ENCODE measurements around the gene IL2RG. TPM values are rescaled to one million over a fixed set of nuclear protein-coding genes. Genes with fewer than 3 reads are reported as not detected.
A peak's percentile ranks its signal among the peaks of the same experiment; 100 is the strongest.

Gene IL2RG
- total RNA-seq, 1 donor, result not detected

DNA sequence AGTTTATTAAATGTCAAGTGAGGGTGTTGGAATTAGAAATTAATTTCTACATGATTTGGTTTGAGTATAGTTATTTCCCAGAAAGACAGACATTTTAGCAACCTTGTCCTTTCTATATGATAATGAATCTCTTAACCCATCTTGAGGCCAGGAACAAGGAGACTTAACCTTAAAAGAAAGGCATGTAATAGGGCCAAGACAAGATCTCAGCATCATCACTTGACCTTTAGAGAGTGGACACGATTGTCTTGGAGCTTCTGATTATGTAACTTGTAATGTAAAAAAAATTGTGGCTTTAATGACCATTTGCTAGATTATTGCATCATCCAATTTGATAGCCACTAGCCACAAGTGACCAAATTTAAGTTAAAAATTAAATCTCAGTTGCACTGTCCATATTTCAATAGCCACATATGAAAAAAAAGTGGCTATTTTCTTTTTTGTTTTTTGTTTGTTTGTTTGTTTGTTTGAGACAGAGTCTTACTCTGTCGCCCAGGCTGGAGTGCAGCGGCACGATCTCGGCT lies 29.2 kb downstream of the IL2RG start:
- no peak for DNase-seq (ENCODE audit: low read depth)
- TF ChIP-seq, protein P1, sequence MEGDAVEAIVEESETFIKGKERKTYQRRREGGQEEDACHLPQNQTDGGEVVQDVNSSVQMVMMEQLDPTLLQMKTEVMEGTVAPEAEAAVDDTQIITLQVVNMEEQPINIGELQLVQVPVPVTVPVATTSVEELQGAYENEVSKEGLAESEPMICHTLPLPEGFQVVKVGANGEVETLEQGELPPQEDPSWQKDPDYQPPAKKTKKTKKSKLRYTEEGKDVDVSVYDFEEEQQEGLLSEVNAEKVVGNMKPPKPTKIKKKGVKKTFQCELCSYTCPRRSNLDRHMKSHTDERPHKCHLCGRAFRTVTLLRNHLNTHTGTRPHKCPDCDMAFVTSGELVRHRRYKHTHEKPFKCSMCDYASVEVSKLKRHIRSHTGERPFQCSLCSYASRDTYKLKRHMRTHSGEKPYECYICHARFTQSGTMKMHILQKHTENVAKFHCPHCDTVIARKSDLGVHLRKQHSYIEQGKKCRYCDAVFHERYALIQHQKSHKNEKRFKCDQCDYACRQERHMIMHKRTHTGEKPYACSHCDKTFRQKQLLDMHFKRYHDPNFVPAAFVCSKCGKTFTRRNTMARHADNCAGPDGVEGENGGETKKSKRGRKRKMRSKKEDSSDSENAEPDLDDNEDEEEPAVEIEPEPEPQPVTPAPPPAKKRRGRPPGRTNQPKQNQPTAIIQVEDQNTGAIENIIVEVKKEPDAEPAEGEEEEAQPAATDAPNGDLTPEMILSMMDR (IDR thresholded peaks at IDR 0.05; ENCODE audit: insufficient read depth, low read depth, low read length), result no peak
- no peak overlapping the region for H3K4me3 ChIP-seq (ENCODE audit: low read depth, low read length)

DNA sequence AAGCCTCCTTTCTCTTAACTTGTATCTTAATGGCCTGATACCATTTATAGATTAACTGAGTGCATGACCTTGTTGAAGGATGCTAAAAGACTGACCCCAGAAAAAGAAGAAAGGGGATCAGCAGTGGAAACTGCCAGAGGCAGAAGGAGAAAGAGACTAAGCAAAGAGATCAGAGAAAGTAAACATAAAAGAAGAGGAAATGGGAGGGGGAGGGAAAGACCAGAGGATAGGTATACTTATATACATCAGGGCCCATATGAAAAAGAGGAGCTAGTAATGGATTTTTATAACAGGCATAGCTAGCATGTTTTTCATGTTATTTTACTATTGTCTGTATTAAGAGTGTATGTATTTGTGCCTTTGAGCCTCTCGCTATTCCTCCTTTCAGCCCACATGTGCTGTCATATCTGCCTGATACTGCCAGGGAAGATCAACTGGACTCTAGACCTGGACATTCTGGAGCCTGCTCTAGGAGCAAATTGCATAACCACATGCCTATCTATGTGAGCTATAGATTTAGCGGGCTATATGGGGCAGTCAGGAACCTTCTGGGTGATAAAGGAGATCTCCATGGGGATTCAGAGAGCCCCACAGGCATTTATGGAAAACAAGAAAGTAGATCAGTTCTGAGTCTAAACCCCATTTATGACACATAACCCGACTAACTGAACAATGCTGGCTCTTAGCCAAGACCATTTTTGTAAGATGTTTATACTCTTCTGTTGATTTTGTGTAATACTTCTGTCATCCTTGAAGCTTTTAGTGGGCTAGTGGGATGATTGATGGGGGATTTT lies 29.9 kb downstream of the IL2RG start:
- H3K4me3 ChIP-seq (ENCODE audit: low read depth, low read length), result no peak overlapping the region
- TF ChIP-seq, protein P1 (IDR thresholded peaks at IDR 0.05; ENCODE audit: insufficient read depth, low read depth, low read length), result no peak
- DNase-seq (ENCODE audit: low read depth), result no peak

DNA sequence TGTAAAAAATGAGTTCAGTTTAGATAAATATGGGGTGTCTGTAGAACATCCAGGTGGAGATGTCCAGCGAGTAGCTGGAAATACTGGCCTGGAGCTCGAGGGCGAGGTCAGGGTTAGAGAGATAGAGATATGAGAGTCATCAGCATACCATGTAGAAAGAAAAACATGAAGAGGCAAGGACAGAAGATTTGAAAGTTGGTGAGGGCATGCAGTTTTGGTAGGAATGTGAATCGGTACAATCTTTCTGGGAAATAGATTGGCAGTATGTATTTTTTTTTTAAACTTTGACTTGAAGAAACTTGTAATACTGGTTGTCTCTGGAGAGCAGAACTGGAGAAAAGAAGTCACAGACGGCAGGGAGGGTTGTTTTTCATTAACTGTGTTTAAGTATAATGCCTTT lies 40.8 kb downstream of the IL2RG start:
- DNase-seq (ENCODE audit: low read depth), result no peak
- TF ChIP-seq, protein P1 (IDR thresholded peaks at IDR 0.05; ENCODE audit: insufficient read depth, low read depth, low read length), result no peak
- H3K4me3 ChIP-seq (ENCODE audit: low read depth, low read length), result no peak overlapping the region

DNA sequence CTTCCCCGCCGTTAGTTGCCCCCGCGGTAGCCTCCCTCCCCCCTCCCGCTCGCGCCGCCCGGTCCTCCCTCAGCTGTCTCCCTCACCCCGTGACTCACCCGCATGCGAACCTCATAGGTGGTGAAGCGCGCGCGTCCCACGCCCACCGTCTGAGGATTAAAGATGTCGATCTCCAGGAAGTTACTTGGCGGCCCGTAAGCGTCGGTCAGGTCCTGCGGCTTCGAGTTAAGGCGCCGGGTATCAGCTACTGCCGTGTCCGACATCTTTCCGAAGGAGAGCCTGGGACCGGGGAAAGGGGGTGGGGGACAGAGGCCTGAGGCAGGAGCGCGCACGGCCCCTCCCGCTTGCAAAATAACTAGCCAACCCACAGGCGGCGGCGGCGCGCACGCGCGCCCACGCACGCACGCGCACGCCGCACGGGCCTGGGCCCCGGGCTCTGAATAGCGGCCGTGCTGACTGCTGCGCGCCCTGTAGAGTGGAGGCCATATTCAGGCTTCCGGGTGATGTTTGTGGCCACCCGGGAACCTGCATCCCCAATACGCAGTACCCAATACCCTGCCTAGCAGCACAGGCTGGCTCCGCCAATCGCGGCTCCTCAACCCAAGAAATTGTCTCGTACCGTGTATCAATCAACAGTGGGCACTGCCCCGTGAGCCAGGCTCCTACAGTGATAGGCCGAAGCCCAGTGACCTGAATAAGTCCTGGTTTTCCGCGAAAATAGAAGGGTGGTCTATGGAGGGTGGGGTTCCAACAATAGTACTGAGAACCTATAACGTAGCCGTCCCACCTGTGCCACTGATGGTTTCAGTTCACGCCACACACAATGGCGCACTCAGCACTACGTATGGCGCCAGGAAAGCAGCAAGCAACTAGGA lies 43.1 kb downstream of the IL2RG start, which contains the start of gene SNX12:
Gene SNX12, minus strand, starts transcription at position 291 of the 875 bp plus-strand sequence. Its CDS starts 28 bp downstream, at position 263.
- TF ChIP-seq, protein P1 (IDR thresholded peaks at IDR 0.05; ENCODE audit: insufficient read depth, low read depth, low read length), result no peak
- peak; percentile 93 for DNase-seq (ENCODE audit: low read depth)
- H3K4me3 ChIP-seq (ENCODE audit: low read depth, low read length), result peak within 1 kb of the TSS; percentile 77

DNA sequence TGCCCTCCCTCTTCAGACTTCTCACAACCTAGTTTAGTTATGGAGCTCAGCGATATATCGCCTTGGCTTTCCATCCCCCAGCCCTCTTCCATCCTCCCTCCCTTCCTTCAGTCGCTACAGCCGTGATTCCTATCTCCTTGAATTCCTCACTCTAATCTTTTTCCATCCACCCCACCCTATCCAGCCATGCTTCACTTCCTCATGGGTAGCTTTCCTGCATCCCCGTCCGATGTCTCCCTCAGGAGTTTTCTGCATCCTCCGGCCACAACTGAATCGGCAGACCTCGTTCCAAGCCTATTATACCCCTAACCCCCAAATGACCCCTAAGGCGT lies 43.7 kb downstream of the IL2RG start:
- TF ChIP-seq, protein P1 (IDR thresholded peaks at IDR 0.05; ENCODE audit: insufficient read depth, low read depth, low read length), result no peak
- H3K4me3 ChIP-seq (ENCODE audit: low read depth, low read length), result peak overlapping the region; percentile 77
- no peak for DNase-seq (ENCODE audit: low read depth)

DNA sequence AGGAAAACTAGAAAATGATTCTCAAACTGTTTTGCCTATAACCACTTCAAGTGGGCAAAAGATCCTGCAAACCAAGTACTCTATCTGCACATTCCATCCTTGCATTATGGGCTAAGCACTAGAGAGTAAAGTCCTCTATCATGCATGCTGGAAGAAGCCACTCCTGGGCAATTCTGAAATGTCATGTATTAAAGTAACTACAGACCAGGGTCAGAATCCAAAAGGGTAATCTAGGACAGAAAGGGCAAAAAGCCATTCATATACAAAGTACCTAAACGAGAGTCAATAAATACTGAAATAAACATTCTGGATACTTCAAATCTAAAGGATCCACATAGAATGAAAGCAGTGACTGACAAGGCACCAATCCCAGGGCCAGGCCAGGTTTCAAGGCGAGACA lies 44.3 kb downstream of the IL2RG start:
- DNase-seq (ENCODE audit: low read depth), result no peak
- H3K4me3 ChIP-seq (ENCODE audit: low read depth, low read length), result peak overlapping the region; percentile 77
- TF ChIP-seq, protein P1 (IDR thresholded peaks at IDR 0.05; ENCODE audit: insufficient read depth, low read depth, low read length), result no peak

Data from fibroblast of villous mesenchyme (primary cell).